ENCODE measurements around the gene SLC4A4. TPM values are rescaled to one million over a fixed set of nuclear protein-coding genes. Genes with fewer than 3 reads are reported as not detected.

The SLC4A4 gene
- total RNA-seq, 1 donor from 2014 or later = 13.9 TPM

DNA sequence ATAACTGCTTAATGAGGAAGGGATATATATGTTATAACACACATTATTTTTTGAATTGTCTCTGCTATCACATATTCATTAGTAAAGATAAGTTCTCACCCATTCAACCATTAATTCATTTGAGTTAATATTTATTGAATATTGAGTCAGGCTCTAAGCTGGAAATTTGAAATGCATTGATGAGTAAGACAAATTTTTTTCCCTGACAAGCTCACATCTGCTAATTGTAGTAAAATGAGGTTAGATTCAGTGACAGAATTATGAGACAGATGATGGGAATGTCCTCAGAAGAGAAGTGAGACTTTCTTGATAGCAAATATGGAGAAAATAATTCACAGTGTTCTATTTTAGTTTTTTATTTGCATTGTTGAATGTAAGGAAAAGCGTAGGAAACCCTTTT is 194.3 kb downstream of the SLC4A4 start:
- no peak for DNase-seq (ENCODE audit: low read depth)

DNA sequence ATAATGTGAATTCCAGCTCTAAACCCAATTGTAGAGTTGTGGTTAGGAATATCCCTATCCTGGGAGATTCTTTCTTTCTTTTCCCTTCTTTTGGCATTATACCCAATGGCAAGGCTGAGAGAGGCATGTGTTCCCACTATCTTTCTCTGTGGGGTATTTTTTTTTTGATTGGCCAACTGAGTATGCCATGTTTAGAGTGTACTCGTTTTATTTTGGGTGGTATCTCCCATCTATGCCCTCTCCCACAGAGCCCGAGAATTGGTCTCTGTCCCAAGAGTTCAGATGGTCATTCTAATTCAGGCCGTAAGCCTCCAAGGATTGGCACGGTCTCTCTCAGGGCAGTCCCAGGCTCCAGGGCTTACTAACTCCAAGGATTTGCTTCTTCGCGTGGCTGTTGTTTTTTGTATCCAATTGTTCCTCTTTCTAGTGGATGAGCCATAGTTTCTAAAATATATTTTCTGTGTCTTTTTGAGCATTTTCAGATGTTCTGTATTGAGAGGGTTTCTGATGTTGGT is 198.8 kb downstream of the SLC4A4 start:
- peak; percentile 59 for DNase-seq (ENCODE audit: low read depth)

- DNase-seq (ENCODE audit: low read depth) = no peak
Measured at GRCh38 chr4:71538528-71538927, 199.7 kb downstream of the SLC4A4 start.

DNA sequence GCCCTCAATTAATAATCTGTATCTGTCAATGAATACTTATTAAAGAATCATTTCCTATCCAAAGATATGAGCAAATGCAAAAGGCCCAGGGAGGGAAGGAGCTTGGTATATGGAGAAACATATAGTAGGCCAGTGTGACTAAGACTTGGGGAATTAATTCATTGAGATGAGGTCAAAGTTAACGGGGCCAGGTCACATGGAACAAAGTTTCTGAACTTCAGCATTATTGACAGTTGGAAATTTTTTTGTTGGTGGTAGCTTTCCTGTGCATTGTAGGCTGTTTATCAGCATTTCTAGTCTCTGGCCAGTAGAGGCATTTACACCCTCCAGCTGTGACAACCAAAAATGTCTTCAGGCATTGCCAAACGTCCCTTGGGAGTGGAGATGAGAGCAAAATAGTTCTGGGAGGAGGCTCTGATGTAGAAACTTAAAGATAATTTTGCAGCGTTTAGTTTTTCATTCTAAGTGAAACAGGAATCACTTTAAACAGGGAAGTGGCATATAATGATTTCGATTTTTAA is 202.0 kb downstream of the SLC4A4 start:
- peak; percentile 56 for DNase-seq (ENCODE audit: low read depth)

GRCh38 chr4:71541541-71541940 is 202.7 kb downstream of the SLC4A4 start:
- no peak for DNase-seq (ENCODE audit: low read depth)

DNA sequence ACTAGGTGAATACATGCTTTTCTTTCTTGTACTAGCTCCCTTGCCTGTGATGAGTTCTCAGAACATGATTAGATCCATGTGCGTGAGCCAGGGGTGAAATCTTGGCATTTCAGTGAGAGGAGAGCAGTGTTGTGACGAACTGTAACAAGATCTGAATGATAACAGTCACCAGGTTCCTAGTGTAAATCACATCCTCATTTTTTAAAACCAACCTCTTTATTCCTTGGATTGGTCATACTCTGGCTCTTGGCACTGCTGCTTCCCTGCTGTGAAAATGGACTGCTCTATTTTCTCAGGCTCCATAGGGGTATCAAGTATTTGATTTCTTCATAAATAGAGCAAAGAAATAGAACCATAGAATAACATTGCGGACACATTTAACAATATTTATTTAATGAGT is 206.3 kb downstream of the SLC4A4 start:
- DNase-seq (ENCODE audit: low read depth) = peak; percentile 36

DNA sequence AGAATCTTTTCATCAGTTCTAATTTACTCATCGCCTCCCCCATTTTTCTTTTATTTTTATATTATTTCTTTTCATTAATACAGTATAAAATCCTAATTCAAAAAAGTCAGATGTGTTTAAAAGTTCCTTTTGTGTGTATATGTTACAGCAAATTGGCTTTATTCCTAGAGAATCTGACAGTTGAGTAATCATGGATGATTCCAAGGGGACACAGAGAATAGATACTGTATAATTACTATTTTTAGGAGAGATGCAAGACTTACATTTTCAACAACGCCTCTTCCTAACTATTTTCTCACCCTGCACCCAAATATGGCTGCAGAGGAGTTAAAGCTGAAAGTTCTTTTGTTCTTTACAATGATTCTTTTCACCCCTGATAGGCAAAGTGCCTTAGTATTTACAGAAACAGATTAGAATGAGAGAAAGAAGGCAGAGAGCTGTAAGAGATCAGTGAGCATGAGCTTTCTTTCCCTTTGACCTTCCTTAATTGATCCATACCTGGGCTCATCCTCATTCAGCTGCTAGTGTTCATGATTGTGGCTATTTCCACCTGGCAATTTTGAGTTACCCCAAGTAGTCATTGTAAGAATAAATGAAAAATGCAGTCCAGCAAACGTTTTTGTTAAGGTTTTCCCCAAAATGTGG is 210.8 kb downstream of the SLC4A4 start:
- DNase-seq (ENCODE audit: low read depth) = no peak

DNA sequence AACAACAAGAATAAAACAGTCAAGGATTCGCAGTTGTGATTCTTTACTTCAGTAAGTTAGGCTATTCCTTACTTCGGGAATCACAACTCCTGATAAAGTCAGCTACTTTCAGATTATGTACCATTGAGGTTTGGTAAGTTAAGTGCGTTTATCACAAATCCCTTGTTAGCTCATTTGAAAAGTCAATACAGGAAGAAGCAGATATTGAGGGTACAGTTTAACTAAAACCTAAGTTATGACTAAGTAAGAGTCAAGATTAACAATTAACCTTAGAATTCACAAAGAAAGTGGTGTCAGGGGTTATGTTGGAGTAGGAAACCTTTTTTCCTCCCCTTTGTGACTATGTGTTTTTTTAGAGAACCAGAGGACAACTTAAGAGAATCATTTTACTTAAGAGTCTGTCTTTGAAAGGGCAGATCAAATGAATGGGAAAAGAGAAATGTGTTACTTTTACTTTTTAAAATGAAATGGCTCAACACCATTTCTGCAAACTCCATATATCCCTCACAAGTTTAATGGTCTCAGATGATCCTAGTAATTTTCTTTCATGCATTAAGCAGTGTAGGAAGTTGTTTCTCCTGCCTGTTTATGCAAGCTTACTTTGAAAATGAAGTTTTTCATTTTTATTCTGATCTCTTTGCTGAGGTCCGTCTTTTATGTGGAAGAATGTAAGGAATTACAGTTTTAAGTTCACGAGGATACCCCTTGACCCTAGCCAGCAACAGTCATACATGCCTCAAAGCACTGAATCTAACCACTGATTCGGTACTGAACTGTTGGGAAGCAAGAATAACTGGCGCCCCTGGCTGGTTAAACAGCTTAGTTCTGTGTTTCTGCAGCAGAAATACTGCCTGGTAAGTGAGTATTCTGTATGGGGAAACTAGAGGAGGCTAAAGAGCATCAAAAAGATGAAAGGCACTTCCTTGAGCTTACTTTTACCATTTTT is 211.7 kb downstream of the SLC4A4 start:
- DNase-seq (ENCODE audit: low read depth) = peak; percentile 37

- DNase-seq (ENCODE audit: low read depth) = peak; percentile 53
Measured at GRCh38 chr4:71553605-71554004, 214.8 kb downstream of the SLC4A4 start.

GRCh38 chr4:71554025-71554424 is 215.2 kb downstream of the SLC4A4 start:
- DNase-seq (ENCODE audit: low read depth) = no peak

- DNase-seq (ENCODE audit: low read depth) = no peak
Measured at GRCh38 chr4:71558248-71558647, 219.4 kb downstream of the SLC4A4 start.

DNA sequence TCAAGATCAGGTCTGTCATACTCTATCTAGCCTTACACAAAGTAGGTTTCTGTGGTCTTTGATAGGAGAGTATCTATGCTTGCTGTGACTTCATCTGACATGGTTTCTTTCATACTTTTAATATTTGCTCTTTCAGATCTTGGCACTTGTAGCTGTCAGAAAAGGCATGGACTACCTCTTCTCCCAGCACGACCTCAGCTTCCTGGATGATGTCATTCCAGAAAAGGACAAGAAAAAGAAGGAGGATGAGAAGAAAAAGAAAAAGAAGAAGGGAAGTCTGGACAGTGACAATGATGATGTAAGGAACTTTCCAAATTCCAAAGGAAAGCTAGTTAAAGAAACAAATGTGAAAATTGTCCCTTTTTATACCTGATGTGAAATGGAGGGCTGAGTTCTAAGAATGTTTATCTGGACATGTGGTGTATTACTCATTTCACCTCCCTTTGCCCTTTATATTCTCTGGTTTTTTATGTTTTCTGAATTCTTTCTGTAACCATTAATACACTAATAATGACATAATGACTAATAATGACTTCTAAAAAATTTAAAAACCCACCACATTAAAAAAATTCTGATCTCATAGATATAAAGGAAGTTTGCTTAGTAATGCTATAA is 221.2 kb downstream of the SLC4A4 start:
- peak; percentile 12 for DNase-seq (ENCODE audit: low read depth)

DNA sequence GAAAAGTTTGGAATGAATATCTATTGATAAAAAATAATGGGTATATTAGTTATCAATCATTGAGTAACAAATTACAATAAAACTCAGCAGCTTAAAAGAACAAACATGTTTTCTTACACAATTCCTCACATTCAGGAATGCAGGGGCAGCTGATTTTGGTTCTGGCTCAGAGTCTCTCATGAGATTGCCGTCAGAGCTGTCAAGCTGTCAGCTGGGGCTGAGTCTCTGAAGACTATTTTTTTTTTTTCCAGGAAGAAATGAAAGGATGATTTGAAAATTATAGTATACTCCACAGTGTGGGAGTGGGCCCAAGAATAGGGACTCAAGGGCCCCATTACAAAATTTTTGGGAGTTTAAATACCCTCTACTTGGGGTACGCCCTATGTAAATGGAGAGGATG is 226.0 kb downstream of the SLC4A4 start:
- no peak for DNase-seq (ENCODE audit: low read depth)

DNA sequence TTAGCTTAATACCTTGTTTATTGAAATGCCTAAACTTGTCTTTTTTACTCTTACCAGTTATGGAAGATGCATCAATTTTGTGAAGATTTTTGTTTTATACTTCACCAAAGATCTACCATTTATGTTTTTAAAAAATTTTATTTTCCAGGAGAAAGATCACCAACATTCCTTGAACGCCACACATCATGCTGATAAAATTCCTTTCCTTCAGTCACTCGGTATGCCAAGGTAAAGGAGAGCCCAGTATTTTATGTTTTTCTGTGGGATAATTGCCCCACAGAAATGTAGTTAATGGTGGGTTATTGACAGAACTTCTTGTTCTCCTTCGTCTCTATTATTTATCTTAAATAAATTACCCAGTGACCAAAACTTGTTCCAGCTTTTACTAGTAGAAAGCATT is 228.0 kb downstream of the SLC4A4 start:
- no peak for DNase-seq (ENCODE audit: low read depth)

GRCh38 chr4:71568131-71568530 is 229.3 kb downstream of the SLC4A4 start:
- DNase-seq (ENCODE audit: low read depth) = no peak

- no peak for DNase-seq (ENCODE audit: low read depth)
Measured at GRCh38 chr4:71570492-71570891, 231.7 kb downstream of the SLC4A4 start.

- DNase-seq (ENCODE audit: low read depth) = no peak
Measured at GRCh38 chr4:71571346-71571745, 232.5 kb downstream of the SLC4A4 start.

DNA sequence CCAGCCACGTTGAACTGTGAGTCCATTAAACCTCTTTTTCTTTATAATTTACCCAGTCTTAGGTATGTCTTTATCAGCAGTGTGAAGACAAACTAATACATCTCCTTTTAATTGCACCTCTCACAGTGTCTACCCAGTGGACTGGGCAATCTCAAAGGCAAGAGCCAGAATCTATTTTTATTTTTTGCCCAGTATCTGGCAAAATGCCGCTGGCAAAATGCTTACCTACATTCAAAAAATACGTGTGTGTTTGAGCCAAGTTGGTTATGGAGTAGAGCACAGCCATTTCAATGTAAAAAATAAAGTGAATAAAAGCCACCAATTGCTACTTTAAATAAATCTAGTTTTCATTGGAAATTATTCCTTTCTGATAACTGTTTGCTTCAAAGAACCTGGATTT is 245.2 kb downstream of the SLC4A4 start:
- DNase-seq (ENCODE audit: low read depth) = no peak

DNA sequence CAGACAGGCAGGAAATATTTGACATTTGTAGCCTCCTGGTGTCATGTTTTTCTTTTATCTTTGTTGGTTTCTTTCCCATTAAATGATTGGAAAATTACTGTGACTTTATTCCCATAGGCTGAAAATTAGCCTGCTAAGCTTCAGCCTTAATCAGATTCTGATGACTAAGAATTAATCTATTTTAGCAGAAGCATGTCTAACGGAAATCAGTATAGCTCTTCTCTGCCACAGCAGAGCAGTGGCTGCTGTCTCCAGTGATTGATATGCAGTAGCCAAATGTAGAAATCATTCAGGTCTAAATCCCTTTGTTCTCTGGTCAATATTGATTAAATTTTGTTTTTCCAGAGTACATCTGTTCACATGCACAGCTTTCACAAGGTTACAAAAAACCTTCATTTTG is 245.8 kb downstream of the SLC4A4 start:
- DNase-seq (ENCODE audit: low read depth) = no peak

DNA sequence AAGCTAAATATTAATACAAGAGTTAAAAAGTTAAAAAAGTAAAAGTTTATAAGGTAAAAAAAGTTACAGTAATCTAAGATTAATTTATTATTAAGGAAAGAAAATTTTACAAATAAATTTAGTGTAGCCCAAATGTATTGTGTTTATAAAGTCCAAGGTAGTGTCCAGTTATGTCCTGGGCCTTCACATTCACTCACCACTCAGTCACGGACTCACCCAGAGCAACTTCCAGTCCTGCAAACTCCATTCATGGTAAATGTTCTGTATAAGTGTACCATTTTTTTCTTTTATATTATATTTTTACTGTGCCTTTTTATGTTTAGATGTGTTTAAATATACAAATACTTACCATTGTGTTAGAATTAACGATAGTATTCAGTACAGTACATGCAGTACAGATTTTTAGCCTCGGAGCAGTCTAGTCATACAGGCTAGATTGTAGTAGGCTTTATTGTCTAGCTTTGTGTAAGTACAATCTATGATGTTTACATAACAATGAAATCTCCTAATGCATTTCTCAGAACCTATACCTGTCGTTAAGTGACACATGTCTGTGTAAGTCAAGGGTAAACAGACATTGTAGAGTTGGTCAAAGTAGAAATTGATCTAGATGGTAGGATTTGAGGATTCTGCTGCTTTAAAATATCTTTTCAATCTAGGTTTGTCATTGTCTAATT is 247.4 kb downstream of the SLC4A4 start:
- DNase-seq (ENCODE audit: low read depth) = no peak

- DNase-seq (ENCODE audit: low read depth) = no peak
Measured at GRCh38 chr4:71587995-71588394, 249.2 kb downstream of the SLC4A4 start.
